Activated CD4-positive, alpha-beta T cell treated with anti-CD3 and anti-CD28 coated beads, Interleukin-2, amount 50 U/mL, for 16 hours (primary cell): Measurements from ENCODE around the gene MVD.

ENCODE experiments used
- DNase-seq: peaks from one replicate; pipeline ENCODE4 v3.0.0-alpha.2; 2020

The MVD gene

GRCh38 chr16:88639231-88640038, 23.5 kb downstream of the MVD start:
- no peak for DNase-seq

GRCh38 chr16:88638323-88639230, 24.3 kb downstream of the MVD start, which contains the start of gene IL17C:
IL17C (plus strand) TSS chr16:88638572; CDS start chr16:88638642, 70 bp downstream.
- no peak for DNase-seq

- DNase-seq = no peak
Measured at GRCh38 chr16:88636488-88637265, 26.2 kb downstream of the MVD start.

- DNase-seq = no peak
Measured at GRCh38 chr16:88635671-88636319, 27.1 kb downstream of the MVD start.

- DNase-seq = no peak
Measured at GRCh38 chr16:88634994-88635670, 27.8 kb downstream of the MVD start.

- peak; percentile 53 for DNase-seq
Measured at GRCh38 chr16:88634141-88634993, 28.5 kb downstream of the MVD start.

- peak; percentile 59 for DNase-seq
Measured at GRCh38 chr16:88633684-88634140, 29.2 kb downstream of the MVD start.

- no peak for DNase-seq
Measured at GRCh38 chr16:88632587-88632930, 30.3 kb downstream of the MVD start.

- no peak for DNase-seq
Measured at GRCh38 chr16:88631920-88632586, 30.8 kb downstream of the MVD start.

GRCh38 chr16:88631384-88631783, 31.5 kb downstream of the MVD start:
- DNase-seq = no peak

- DNase-seq = no peak
Measured at GRCh38 chr16:88630941-88631340, 31.9 kb downstream of the MVD start.

GRCh38 chr16:88630433-88630832, 32.5 kb downstream of the MVD start:
- DNase-seq = no peak

- DNase-seq = no peak
Measured at GRCh38 chr16:88629835-88630234, 33.1 kb downstream of the MVD start.

GRCh38 chr16:88628512-88628974, 34.3 kb downstream of the MVD start:
- no peak for DNase-seq

GRCh38 chr16:88627531-88628411, 35.1 kb downstream of the MVD start:
- DNase-seq = no peak

- DNase-seq = no peak
Measured at GRCh38 chr16:88626646-88627045, 36.2 kb downstream of the MVD start.

GRCh38 chr16:88624977-88625576, 37.8 kb downstream of the MVD start:
- peak; percentile 25 for DNase-seq

- DNase-seq = no peak
Measured at GRCh38 chr16:88624481-88624880, 38.4 kb downstream of the MVD start.

GRCh38 chr16:88623858-88624257, 39.0 kb downstream of the MVD start:
- no peak for DNase-seq
